ENCODE results near the gene NGEF. TPM values are rescaled to one million over a fixed set of nuclear protein-coding genes. Genes with fewer than 3 reads are reported as not detected.

Gene NGEF
- total and polyA plus RNA-seq, 8 donors = 0.26 to 3.6 (median 1.4) TPM

DNA sequence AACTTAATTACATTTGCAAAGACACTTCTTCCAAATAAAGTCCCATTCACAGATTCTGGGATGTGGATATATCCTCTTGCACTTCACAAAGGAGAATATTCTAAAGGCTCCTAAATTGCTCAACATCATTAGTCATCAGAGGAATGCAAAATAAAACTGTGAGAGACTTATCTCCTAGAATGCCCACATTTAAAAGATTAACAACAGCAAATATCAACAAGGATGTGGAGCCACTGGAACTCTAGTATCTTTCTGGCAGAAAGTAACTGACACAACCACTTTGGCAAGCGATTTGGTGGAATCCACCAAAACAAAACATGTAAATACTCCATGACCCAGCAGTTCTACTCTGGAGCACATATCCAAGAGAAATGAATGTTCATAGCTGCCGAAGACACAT is 24.0 kb upstream of the NGEF start:
- DNase-seq = no peak
- intact Hi-C loops (cut with DNase I) = no loop called here
- no peak overlapping the region for H3K4me3 ChIP-seq
- no peaks in the 10 kb centered on the region for H3K27me3 ChIP-seq
- no peaks in the 10 kb centered on the region for H3K9me3 ChIP-seq
- H3K36me3 ChIP-seq = no peaks in the 10 kb centered on the region
- H3K27ac ChIP-seq = no peak overlapping the region
- no peak for ATAC-seq
- H3K4me1 ChIP-seq = no peaks in the 10 kb centered on the region
- no peak for TF ChIP-seq CTCF (IDR thresholded peaks at IDR 0.05)

- intact Hi-C loops (cut with DNase I) = no loop called here
- Histone ChIP-seq H3K36me3 (no peaks in the 10 kb centered on the region), H3K27ac (no peak overlapping the region), H3K4me3 (no peak overlapping the region), H3K4me1 (no peaks in the 10 kb centered on the region), H3K27me3 (no peaks in the 10 kb centered on the region), H3K9me3 (no peaks in the 10 kb centered on the region)
- no peak for TF ChIP-seq CTCF (IDR thresholded peaks at IDR 0.05)
- DNase-seq = peak in 1 of 4 donors; percentile 2
- ATAC-seq = no peak
These were observed 23.2 kb upstream of the NGEF start for GRCh38 chr2:233036162-233036838.

- no peak for TF ChIP-seq CTCF (IDR thresholded peaks at IDR 0.05)
- intact Hi-C loops (cut with DNase I) = no loop called here
- ATAC-seq (no peak), DNase-seq (peak in 1 of 4 donors; percentile 11)
- H3K27me3 ChIP-seq = no peaks in the 10 kb centered on the region
- H3K36me3 ChIP-seq = no peaks in the 10 kb centered on the region
- no peaks in the 10 kb centered on the region for H3K4me1 ChIP-seq
- no peaks in the 10 kb centered on the region for H3K9me3 ChIP-seq
- no peak overlapping the region for H3K27ac ChIP-seq
- H3K4me3 ChIP-seq = no peak overlapping the region
These were observed 22.5 kb upstream of the NGEF start for GRCh38 chr2:233035426-233036161.

DNA sequence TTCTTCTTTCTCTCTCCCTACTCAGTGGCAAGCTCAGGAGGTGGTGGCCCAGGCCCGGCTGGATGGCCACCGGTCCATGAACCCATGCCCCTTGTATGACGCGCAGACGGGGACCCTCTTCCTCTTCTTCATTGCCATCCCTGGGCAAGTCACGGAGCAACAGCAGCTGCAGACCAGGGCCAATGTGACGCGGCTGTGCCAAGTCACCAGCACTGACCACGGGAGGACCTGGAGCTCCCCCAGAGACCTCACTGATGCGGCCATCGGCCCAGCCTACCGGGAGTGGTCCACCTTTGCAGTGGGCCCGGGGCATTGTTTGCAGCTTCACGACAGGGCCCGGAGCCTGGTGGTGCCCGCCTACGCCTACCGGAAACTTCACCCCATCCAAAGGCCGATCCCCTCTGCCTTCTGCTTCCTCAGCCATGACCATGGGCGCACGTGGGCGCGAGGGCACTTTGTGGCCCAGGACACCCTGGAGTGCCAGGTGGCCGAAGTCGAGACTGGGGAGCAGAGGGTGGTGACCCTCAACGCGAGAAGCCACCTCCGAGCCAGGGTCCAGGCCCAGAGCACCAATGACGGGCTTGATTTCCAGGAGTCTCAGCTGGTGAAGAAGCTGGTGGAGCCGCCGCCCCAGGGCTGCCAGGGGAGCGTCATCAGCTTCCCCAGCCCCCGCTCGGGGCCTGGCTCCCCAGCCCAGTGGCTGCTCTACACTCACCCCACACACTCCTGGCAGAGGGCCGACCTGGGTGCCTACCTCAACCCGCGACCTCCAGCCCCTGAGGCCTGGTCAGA is 21.2 kb upstream of the NGEF start:
- intact Hi-C loops (cut with DNase I) = no loop called here
- Histone ChIP-seq H3K4me1 (no peaks in the 10 kb centered on the region), H3K27ac (no peak overlapping the region), H3K9me3 (no peaks in the 10 kb centered on the region), H3K36me3 (no peaks in the 10 kb centered on the region), H3K27me3 (no peaks in the 10 kb centered on the region), H3K4me3 (no peak overlapping the region)
- ATAC-seq = no peak
- peak in 1 of 4 donors; percentile 15 for DNase-seq
- no peak for TF ChIP-seq CTCF (IDR thresholded peaks at IDR 0.05)

- ATAC-seq (no peak), DNase-seq (no peak)
- intact Hi-C loops (cut with DNase I) = no loop called here
- H3K36me3 ChIP-seq = no peaks in the 10 kb centered on the region
- no peaks in the 10 kb centered on the region for H3K27me3 ChIP-seq
- no peak overlapping the region for H3K27ac ChIP-seq
- TF ChIP-seq CTCF (IDR thresholded peaks at IDR 0.05) = no peak
- H3K4me3 ChIP-seq = no peak overlapping the region
- H3K4me1 ChIP-seq = no peaks in the 10 kb centered on the region
- no peaks in the 10 kb centered on the region for H3K9me3 ChIP-seq
These were observed 20.6 kb upstream of the NGEF start for GRCh38 chr2:233033672-233034071.

Measured in left lung (tissue), 10 donors.